GM21825 (cell line): ENCODE results near the gene B4GALT6.
"Not testable (repeated sequence)": the region's sequence is repeated elsewhere in the genome, so short reads cannot be mapped to it uniquely, and the experiment has no call there.

Experiments used
- ATAC-seq: cut with Tn5 transposase; IDR thresholded peaks from one replicate; pipeline ENCODE4 v1.9.1; 2021; ENCODE audit warnings: mild to moderate bottlenecking, moderate library complexity; ENCODE audit not compliant: unreplicated experiment

Gene B4GALT6

GRCh38 chr18:31684279-31685096 lies at the start of gene B4GALT6:
B4GALT6 (minus strand) TSS chr18:31684581; CDS start chr18:31684426, 155 bp downstream.
- peak; percentile 37 for ATAC-seq

GRCh38 chr18:31731628-31732027 lies 47.2 kb upstream of the B4GALT6 start:
- no peak for ATAC-seq

- ATAC-seq = not testable (repeated sequence)
These were observed 44.8 kb upstream of the B4GALT6 start for GRCh38 chr18:31729196-31729595.

GRCh38 chr18:31723990-31724711 lies 39.8 kb upstream of the B4GALT6 start:
- no peak for ATAC-seq

GRCh38 chr18:31723639-31723989 lies 39.2 kb upstream of the B4GALT6 start:
- ATAC-seq = no peak

GRCh38 chr18:31722369-31722957 lies 38.1 kb upstream of the B4GALT6 start:
- peak; percentile 88 for ATAC-seq

- ATAC-seq = no peak
These were observed 37.2 kb upstream of the B4GALT6 start for GRCh38 chr18:31721601-31722000.

GRCh38 chr18:31720867-31721266 lies 36.5 kb upstream of the B4GALT6 start:
- no peak for ATAC-seq

GRCh38 chr18:31719363-31720006 lies 35.1 kb upstream of the B4GALT6 start:
- no peak for ATAC-seq

GRCh38 chr18:31718386-31718785 lies 34.0 kb upstream of the B4GALT6 start:
- ATAC-seq = no peak

- ATAC-seq = no peak
These were observed 32.0 kb upstream of the B4GALT6 start for GRCh38 chr18:31716362-31716761.

- no peak for ATAC-seq
These were observed 27.2 kb upstream of the B4GALT6 start for GRCh38 chr18:31711365-31712172.

GRCh38 chr18:31710826-31711225 lies 26.4 kb upstream of the B4GALT6 start:
- no peak for ATAC-seq

- ATAC-seq = no peak
These were observed 23.4 kb upstream of the B4GALT6 start for GRCh38 chr18:31707815-31708214.

GRCh38 chr18:31702449-31702848 lies 18.1 kb upstream of the B4GALT6 start:
- no peak for ATAC-seq

GRCh38 chr18:31701744-31702143 lies 17.4 kb upstream of the B4GALT6 start:
- no peak for ATAC-seq

- no peak for ATAC-seq
These were observed 16.6 kb upstream of the B4GALT6 start for GRCh38 chr18:31700990-31701389.

GRCh38 chr18:31697351-31698298 lies 13.2 kb upstream of the B4GALT6 start:
- no peak for ATAC-seq

GRCh38 chr18:31695989-31696388 lies 11.6 kb upstream of the B4GALT6 start:
- no peak for ATAC-seq
